ENCODE data around the gene PHB1.
"Not testable (repeated sequence)": the region's sequence is repeated elsewhere in the genome, so short reads cannot be mapped to it uniquely, and the experiment has no call there.

The PHB1 gene

GRCh38 chr17:49439305-49439672 lies 24.6 kb upstream of the PHB1 start:
- DNase-seq, result no peak

- DNase-seq, result no peak
Observed at GRCh38 chr17:49438436-49439278, 24.0 kb upstream of the PHB1 start.

GRCh38 chr17:49437696-49438435 lies 23.2 kb upstream of the PHB1 start:
- DNase-seq, result no peak

- DNase-seq, result no peak
Observed at GRCh38 chr17:49436174-49436573, 21.5 kb upstream of the PHB1 start.

- no peak for DNase-seq
Observed at GRCh38 chr17:49435671-49436029, 21.0 kb upstream of the PHB1 start.

- DNase-seq, result peak; percentile 80
Observed at GRCh38 chr17:49434821-49435670, 20.4 kb upstream of the PHB1 start.

- DNase-seq, result no peak
Observed at GRCh38 chr17:49433000-49433694, 18.5 kb upstream of the PHB1 start.

GRCh38 chr17:49431743-49432142 lies 17.1 kb upstream of the PHB1 start:
- no peak for DNase-seq

GRCh38 chr17:49425004-49425286 lies 10.3 kb upstream of the PHB1 start:
- DNase-seq, result no peak

GRCh38 chr17:49424276-49425003 lies 9.8 kb upstream of the PHB1 start:
- peak; percentile 88 for DNase-seq

- DNase-seq, result no peak
Observed at GRCh38 chr17:49422714-49423113, 8.0 kb upstream of the PHB1 start.

GRCh38 chr17:49419761-49420160 lies 5.1 kb upstream of the PHB1 start:
- not testable (repeated sequence) for DNase-seq

- DNase-seq, result not testable (repeated sequence)
Observed at GRCh38 chr17:49418754-49419740, 4.4 kb upstream of the PHB1 start.

- DNase-seq, result no peak
Observed at GRCh38 chr17:49414271-49414621, 436 bp downstream of the PHB1 start.

GRCh38 chr17:49409066-49409465 lies 5.6 kb downstream of the PHB1 start:
- no peak for DNase-seq

- peak; percentile 80 for DNase-seq
Observed at GRCh38 chr17:49407981-49408501, 6.6 kb downstream of the PHB1 start.

GRCh38 chr17:49407086-49407485 lies 7.6 kb downstream of the PHB1 start:
- no peak for DNase-seq

- DNase-seq, result no peak
Observed at GRCh38 chr17:49406421-49407061, 8.1 kb downstream of the PHB1 start.

- no peak for DNase-seq
Observed at GRCh38 chr17:49404906-49405305, 9.8 kb downstream of the PHB1 start.

GRCh38 chr17:49404361-49404760 lies 10.3 kb downstream of the PHB1 start:
- no peak for DNase-seq

Data from OCI-M1 (cell line).